Peyer's patch (tissue), 4 donors: ENCODE measurements around the gene MBL2.

ENCODE experiments used
- CTCF ChIP-seq, 6 experiments: fragments of 450-650 bp in 4 of 6; fragments of 200-600 bp in 2 of 6; sonication (generic) in 1 of 6; IDR thresholded peaks; one replicate each; pipeline ENCODE4 v1.5.1; 2017 to 2019; ENCODE audit warnings: antibody characterized with exemption in 6 of 6, mild to moderate bottlenecking in 3 of 6, moderate library complexity in 1 of 6
- POLR2A ChIP-seq, 2 donors: fragments of 450-650 bp; IDR thresholded peaks; one replicate each; pipeline ENCODE4 v1.5.1; 2017; ENCODE audit warnings: antibody characterized with exemption in 2 of 2, mild to moderate bottlenecking in 2 of 2, moderate library complexity in 2 of 2

GRCh38 chr10:52752261-52752660, 20.3 kb downstream of the MBL2 start:
- TF ChIP-seq CTCF (IDR thresholded peaks at IDR 0.05): no peak
- no peak for TF ChIP-seq POLR2A (IDR thresholded peaks at IDR 0.05)
